Heart right ventricle (tissue), 16 donors: ENCODE data around the gene SLC17A9. TPM values are rescaled to one million over a fixed set of nuclear protein-coding genes. Genes with fewer than 3 reads are reported as not detected.
A peak's percentile ranks its signal among the peaks of the same experiment; 100 is the strongest.

Experiments used
- ATAC-seq, 8 donors: fragments of 200-7000 bp; cut with Tn5 transposase; one replicate each; pipeline ENCODE4 v1.9.1; 2020; ENCODE audit warnings: mild to moderate bottlenecking in 8 of 8, moderate library complexity in 8 of 8, moderate number of reproducible peaks in 1 of 8
- DNase-seq, 2 donors: peaks; one replicate each; pipeline ENCODE4 v3.0.0-alpha.2; 2020
- H3K27ac ChIP-seq, 10 donors: fragments of 200-600 bp; sonication (generic) in 2 of 10; one replicate each; pipeline versions ENCODE4 v1.5.0 to v1.8.0; 2020 to 2022; ENCODE audit warnings: mild to moderate bottlenecking in 3 of 10
- H3K27me3 ChIP-seq, 7 donors: fragments of 200-600 bp; one replicate each; pipeline ENCODE4 v1.8.0; 2021 to 2022; ENCODE audit warnings: mild to moderate bottlenecking in 2 of 7
- H3K36me3 ChIP-seq, 9 donors: fragments of 200-600 bp; sonication (generic) in 1 of 9; one replicate each; pipeline versions ENCODE4 v1.5.0 to v1.8.0; 2020 to 2022; ENCODE audit warnings: mild to moderate bottlenecking in 2 of 9
- H3K4me1 ChIP-seq, 9 donors: fragments of 200-600 bp; sonication (generic) in 1 of 9; one replicate each; pipeline versions ENCODE4 v1.5.0 to v1.8.0; 2020 to 2022; ENCODE audit warnings: mild to moderate bottlenecking in 4 of 9
- H3K4me3 ChIP-seq, 10 donors: fragments of 200-600 bp; sonication (generic) in 2 of 10; one replicate each; pipeline versions ENCODE4 v1.5.0 to v1.8.0; 2020 to 2022; ENCODE audit warnings: mild to moderate bottlenecking in 7 of 10, moderate library complexity in 2 of 10
- H3K9me3 ChIP-seq, 11 donors: fragments of 200-600 bp in 10 of 11; sonication (generic) in 2 of 11; one replicate each; pipeline versions ENCODE4 v1.5.0 to v1.8.0; 2013 to 2022; ENCODE audit warnings: mild to moderate bottlenecking in 2 of 11, control low read depth in 1 of 11, moderate library complexity in 1 of 11
- CTCF ChIP-seq, 9 donors: fragments of 200-600 bp; sonication (generic) in 2 of 9; IDR thresholded peaks; one replicate each; pipeline versions ENCODE4 v1.5.0 to v1.8.0; 2021 to 2022; ENCODE audit warnings: antibody characterized with exemption in 9 of 9, mild to moderate bottlenecking in 5 of 9, moderate library complexity in 1 of 9
- WGBS, 2 donors: extraction: QIAGEN DNeasy Blood & Tissue Kit; methylation state at CpG; one replicate each; pipeline ENCODE4 v1.1.7; 2013; ENCODE audit warnings: inconsistent platforms in 1 of 2; 5-methylcytosine and 5-hydroxymethylcytosine counted together
- intact Hi-C, 10 donors: fragments of 100-400 bp; cut with DNase I; formaldehyde crosslinking; loops; one replicate each; pipeline versions ENCODE4 v1.11.1 to v1.14.2; 2022
- polyA plus RNA-seq, 2 donors: library from polyadenylated mRNA; stranded (reverse); fragments of 200-250 nt; gene quantifications; one replicate each; pipeline ENCODE4 v1.2.3, GENCODE V29; 2013
- total RNA-seq, 10 donors: library from RNA; stranded (reverse); fragmentation: NEBNext Ultra II Directional in 3 of 10; extraction: Animal tissue kit (Norgen Biotek cat#: 25700) in 3 of 10; gene quantifications; one replicate each; pipeline versions ENCODE4 v1.2.1 to v1.2.4, GENCODE V29; 2021 to 2023
- donor health status: Arrhythmogenic right ventricular cardiomyopathy.
- donor health status: ischemic (EF 13 %, LVEDD 7.1; RV severe dilation, severe dysfunction).
- donor health status: healthy with polysubstance abuse.
- donor health status: DM: no; HTN: yes; CAD: no.
- donor health status: DM: no; HTN: no; CAD: no.
- donor health status: ischemic (EF 25% LVEDD 6.9; RV normal size, moderate dysfunction).
- donor health status: ischemic (EF 25% LVEDD 5.7; RV mildly dilated, moderate dysfunction).
- donor health status: healthy.
- donor health status: DM: yes; HTN: yes; CAD: no.
- donor health status: Ischemic cardiomyopathy.
- donor health status: ischemic (EF 35%, LVEDD 5.7; RV mildly dilated, moderate dysfunction).
- donor health status: nonischemic (EF 11% LVEDD 7.7; RV severe dilation, severe dysfunction).
- donor health status: DM: yes; HTN: yes; CAD: no.
- donor health status: PGD.
- donor health status: ischemic (EF 29% LVEDD 5.4; RV normal size, mild dysfunction).
- donor health status: nonischemic (EF 23%, LVEDD 6.1; RV moderate dilation, normal function).

SLC17A9 gene
- total and polyA plus RNA-seq, 12 donors: 0.19 to 8.3 (median 1.0) TPM

DNA sequence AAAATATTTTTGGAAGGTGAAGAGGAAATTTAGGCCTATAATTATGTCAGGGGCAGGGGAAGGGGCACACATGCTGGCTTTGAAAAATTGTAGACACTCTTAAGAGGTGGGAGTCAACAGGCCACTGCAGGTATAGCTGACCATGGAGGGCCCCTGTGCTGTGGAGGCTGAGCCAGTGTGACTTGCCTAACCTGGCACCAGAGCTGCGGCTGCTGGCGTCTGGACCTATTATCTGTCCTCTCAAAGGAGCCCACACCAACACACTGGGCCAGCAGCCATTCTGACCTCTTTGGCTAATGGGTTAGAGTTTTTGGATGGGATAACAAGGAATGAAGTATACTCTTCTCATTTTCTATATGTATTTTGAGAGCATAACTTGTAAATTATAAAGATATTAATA is 10.1 kb upstream of the SLC17A9 start:
- intact Hi-C loops: no loop called here
- no peak for DNase-seq
- no peak for ATAC-seq
- peaks cover 9 to 67% (median 51%) of the 10 kb centered on the region in 9 donors for H3K4me1 ChIP-seq
- TF ChIP-seq CTCF (IDR thresholded peaks at IDR 0.05): no peak
- H3K27ac ChIP-seq: peak overlapping the region in 2 of 10 donors; percentile 11 to 28
- H3K36me3 ChIP-seq: peaks cover 0 to 67% (median 38%) of the 10 kb centered on the region in 9 donors
- no peaks in the 10 kb centered on the region for H3K27me3 ChIP-seq
- no peak overlapping the region for H3K4me3 ChIP-seq
- 34 to 55% methylated on average over 2 of the region's 2 CpGs for WGBS, 2 donors
- no peaks in the 10 kb centered on the region for H3K9me3 ChIP-seq

GRCh38 chr20:62943396-62943795 is 9.1 kb upstream of the SLC17A9 start:
- intact Hi-C loops: no loop called here
- WGBS, 2 donors: 92 to 95% methylated on average over 14 of the region's 14 CpGs
- Histone ChIP-seq H3K36me3 (peaks cover 0 to 77% (median 38%) of the 10 kb centered on the region in 9 donors), H3K9me3 (no peaks in the 10 kb centered on the region), H3K27ac (peak overlapping the region in 2 of 10 donors; percentile 11 to 12), H3K4me3 (no peak overlapping the region), H3K4me1 (peaks cover 9 to 73% (median 51%) of the 10 kb centered on the region in 9 donors), H3K27me3 (no peaks in the 10 kb centered on the region)
- no peak for TF ChIP-seq CTCF (IDR thresholded peaks at IDR 0.05)
- ATAC-seq (no peak), DNase-seq (no peak)

DNA sequence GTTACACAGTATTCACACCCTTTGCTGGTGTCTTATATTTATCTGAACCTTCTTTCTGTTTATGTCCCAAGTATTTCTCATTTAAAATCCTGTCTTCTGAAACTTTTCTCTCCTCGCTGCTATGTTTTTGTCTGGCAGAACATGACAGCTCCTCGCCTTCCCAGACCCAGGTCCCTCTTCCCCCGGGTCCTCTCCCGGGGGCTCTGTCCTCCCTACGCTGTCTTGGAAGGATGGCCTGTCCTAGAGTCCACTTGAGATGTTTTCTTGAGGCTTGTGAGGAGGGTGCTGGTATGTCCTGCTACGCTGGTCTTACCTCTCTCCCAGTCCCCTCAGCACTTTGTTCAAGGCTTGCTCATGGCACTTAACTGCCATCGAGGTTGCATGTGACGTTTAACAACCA is 8.3 kb upstream of the SLC17A9 start:
- Histone ChIP-seq H3K27me3 (no peaks in the 10 kb centered on the region), H3K4me3 (no peak overlapping the region), H3K27ac (no peak overlapping the region), H3K9me3 (peaks cover 0 to 3% (median 0%) of the 10 kb centered on the region in 11 donors), H3K4me1 (peaks cover 8 to 66% (median 45%) of the 10 kb centered on the region in 9 donors), H3K36me3 (peaks cover 0 to 85% (median 38%) of the 10 kb centered on the region in 9 donors)
- WGBS, 2 donors: 86 to 89% methylated on average over 8 of the region's 8 CpGs
- ATAC-seq (no peak), DNase-seq (no peak)
- intact Hi-C loops: no loop called here
- no peak for TF ChIP-seq CTCF (IDR thresholded peaks at IDR 0.05)

DNA sequence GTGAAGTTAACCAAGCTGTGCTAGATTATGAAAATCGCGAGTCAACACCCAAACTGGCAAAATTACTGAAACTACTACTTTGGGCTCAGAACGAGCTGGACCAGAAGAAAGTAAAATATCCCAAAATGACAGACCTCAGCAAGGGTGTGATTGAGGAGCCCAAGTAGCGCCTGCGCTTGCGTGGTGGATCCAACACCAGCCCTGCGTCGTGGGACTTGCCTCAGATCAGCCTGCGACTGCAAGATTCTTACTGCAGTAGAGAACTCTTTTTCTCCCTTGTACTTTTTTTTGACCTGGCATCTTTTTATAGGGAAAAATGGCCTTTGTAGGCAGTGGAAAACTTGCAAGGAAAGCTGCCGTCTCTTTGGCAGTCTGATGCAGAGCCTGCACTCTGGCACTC is 7.8 kb upstream of the SLC17A9 start:
- Histone ChIP-seq H3K9me3 (peaks cover 0 to 4% (median 0%) of the 10 kb centered on the region in 11 donors), H3K4me1 (peaks cover 5 to 60% (median 39%) of the 10 kb centered on the region in 9 donors), H3K36me3 (peaks cover 0 to 90% (median 38%) of the 10 kb centered on the region in 9 donors), H3K27ac (no peak overlapping the region), H3K27me3 (no peaks in the 10 kb centered on the region), H3K4me3 (no peak overlapping the region)
- intact Hi-C loops: no loop called here
- no peak for ATAC-seq
- WGBS, 2 donors: 92 to 93% methylated on average over 10 of the region's 10 CpGs
- no peak for TF ChIP-seq CTCF (IDR thresholded peaks at IDR 0.05)
- DNase-seq: no peak
